ENCODE results near the gene RPS19BP1. TPM values are rescaled to one million over a fixed set of nuclear protein-coding genes. Genes with fewer than 3 reads are reported as not detected.

The RPS19BP1 gene
- total RNA-seq, 4 donors from 2014 or later: 144 to 176 (median 160) TPM

DNA sequence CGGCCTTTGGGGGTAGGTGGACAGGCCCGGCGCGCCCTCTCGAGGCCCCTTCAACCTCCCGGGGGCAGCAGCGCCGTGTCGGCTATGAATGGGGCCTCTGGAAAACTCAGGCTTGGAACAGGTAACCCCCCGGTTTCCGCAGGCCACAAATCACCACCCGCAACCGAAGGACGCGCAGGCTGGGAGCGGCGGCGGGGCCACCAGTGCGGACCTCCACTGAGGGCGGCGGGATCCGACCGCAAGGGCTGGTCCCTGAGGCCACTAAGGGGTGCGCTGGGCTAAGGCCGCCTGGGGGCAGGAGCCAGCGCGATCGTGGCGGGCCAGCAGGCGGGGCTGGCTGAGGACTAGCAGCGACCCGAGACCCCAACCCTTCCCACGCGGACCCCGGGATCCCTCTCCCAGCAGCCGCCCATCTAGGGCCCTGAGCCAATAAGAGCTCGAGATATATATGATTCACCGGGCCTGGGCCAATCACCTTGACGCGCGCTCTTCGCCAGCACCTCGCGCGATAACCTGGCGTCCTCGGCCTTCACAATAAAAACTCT is 12.8 kb downstream of the RPS19BP1 start:
- H3K4me1 ChIP-seq: peaks cover 5 to 57% (median 33%) of the 10 kb centered on the region in 3 donors
- ATAC-seq: peak; percentile 91
- no peaks in the 10 kb centered on the region for H3K27me3 ChIP-seq
- no peaks in the 10 kb centered on the region for H3K9me3 ChIP-seq
- peaks cover 6 to 67% of the 10 kb centered on the region in 2 donors for H3K36me3 ChIP-seq
- H3K4me3 ChIP-seq: peak overlapping the region; percentile 98 to 100
- peak overlapping the region; percentile 98 to 100 (median 100) for H3K27ac ChIP-seq
- WGBS, 2 donors (ENCODE audit: low coverage in 1 of 2): 0% methylated on average over 5 of the region's 47 CpGs; no CpG with 5 or more reads in 1 of the 2 donors
- TF ChIP-seq, protein P1, sequence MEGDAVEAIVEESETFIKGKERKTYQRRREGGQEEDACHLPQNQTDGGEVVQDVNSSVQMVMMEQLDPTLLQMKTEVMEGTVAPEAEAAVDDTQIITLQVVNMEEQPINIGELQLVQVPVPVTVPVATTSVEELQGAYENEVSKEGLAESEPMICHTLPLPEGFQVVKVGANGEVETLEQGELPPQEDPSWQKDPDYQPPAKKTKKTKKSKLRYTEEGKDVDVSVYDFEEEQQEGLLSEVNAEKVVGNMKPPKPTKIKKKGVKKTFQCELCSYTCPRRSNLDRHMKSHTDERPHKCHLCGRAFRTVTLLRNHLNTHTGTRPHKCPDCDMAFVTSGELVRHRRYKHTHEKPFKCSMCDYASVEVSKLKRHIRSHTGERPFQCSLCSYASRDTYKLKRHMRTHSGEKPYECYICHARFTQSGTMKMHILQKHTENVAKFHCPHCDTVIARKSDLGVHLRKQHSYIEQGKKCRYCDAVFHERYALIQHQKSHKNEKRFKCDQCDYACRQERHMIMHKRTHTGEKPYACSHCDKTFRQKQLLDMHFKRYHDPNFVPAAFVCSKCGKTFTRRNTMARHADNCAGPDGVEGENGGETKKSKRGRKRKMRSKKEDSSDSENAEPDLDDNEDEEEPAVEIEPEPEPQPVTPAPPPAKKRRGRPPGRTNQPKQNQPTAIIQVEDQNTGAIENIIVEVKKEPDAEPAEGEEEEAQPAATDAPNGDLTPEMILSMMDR (IDR thresholded peaks at IDR 0.05): peak in 3 of 4 experiments; percentile 39 to 65 (median 43)
- peak; percentile 42 to 59 for TF ChIP-seq POLR2A (IDR thresholded peaks at IDR 0.05)
- TF ChIP-seq POLR2AphosphoS5 (IDR thresholded peaks at IDR 0.05): peak; percentile 29
- TF ChIP-seq EP300 (IDR thresholded peaks at IDR 0.05): no peak

DNA sequence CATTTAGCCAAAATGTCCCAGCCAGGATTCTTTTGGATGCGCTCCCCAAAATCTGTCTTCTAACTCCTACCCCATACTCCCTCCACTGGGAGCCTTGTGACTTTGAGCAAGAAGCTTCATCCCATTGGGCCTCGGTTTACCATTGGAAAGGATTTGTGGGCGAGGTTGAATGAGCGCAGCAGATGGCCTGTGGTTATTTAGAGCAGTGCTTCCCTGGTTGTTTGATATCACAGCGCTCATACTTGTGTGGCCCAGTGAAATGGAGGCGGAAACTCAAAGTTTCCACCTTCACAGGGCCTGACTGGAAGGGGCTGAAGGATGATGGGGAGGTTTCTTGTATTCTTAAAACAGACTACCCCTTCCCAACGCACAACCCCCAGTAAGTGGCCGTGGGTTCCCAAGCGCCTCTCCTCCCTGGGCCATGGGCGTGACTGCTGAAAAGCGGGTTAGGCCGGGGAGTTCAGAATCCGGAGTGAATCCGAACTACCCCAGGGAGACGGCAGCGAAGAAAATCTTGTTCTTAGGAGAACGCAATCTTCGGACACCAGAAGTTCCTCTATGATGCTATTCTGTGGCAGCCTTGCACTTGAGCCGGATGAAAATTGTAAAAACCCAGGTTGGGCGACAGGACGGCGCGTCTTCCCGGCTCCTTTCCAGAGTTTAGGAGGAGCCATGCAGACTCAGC is 13.4 kb downstream of the RPS19BP1 start:
- WGBS, 2 donors (ENCODE audit: low coverage in 1 of 2): 33 to 48% methylated on average over 2 to 5 of the region's 24 CpGs
- no peak for ATAC-seq
- peak overlapping the region; percentile 98 to 100 for H3K4me3 ChIP-seq
- peaks cover 5 to 57% (median 27%) of the 10 kb centered on the region in 3 donors for H3K4me1 ChIP-seq
- H3K27me3 ChIP-seq: no peaks in the 10 kb centered on the region
- peaks cover 6 to 67% of the 10 kb centered on the region in 2 donors for H3K36me3 ChIP-seq
- TF ChIP-seq EP300 (IDR thresholded peaks at IDR 0.05) (no peak), POLR2A (IDR thresholded peaks at IDR 0.05) (no peak), POLR2AphosphoS5 (IDR thresholded peaks at IDR 0.05) (no peak)
- TF ChIP-seq, protein P1 (IDR thresholded peaks at IDR 0.05): no peak
- no peaks in the 10 kb centered on the region for H3K9me3 ChIP-seq
- H3K27ac ChIP-seq: peak overlapping the region; percentile 98 to 100 (median 100)

DNA sequence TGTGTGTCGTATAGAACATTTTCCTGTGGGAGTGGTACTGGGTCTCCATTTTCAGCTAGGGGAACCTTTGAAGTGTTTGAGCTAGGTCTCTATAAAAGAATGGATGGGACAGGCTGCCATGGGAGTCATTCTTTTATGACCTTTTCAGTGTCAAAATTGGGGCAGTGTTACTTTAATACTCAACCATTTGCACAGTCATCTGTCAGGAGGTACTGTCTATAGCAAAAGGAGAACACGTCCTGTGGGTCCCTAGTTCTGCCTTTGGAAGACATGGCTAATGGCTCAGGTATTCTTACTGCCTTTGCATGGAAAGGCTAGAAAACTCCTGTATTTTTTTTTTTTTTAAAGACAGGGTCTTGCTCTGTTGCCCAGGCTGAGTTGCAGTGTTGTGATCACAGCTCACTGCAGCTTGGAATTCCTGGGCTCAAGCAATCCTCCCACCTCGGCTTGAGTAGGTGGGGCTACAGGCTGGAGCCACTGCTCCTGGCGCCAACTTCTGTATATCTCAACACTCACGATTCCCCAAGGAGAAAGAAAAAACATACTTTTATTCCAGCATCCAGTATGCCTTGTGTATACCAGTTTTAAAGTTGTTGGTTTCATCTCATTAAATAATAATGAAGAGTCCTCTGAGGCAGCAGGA is 14.3 kb downstream of the RPS19BP1 start:
- Histone ChIP-seq H3K4me1 (peaks cover 5 to 52% (median 21%) of the 10 kb centered on the region in 3 donors), H3K36me3 (peaks cover 6 to 68% of the 10 kb centered on the region in 2 donors), H3K4me3 (no peak overlapping the region), H3K27me3 (no peaks in the 10 kb centered on the region), H3K27ac (peak overlapping the region in 3 of 4 donors; percentile 98 to 100 (median 100)), H3K9me3 (no peaks in the 10 kb centered on the region)
- no peak for ATAC-seq
- no peak for TF ChIP-seq EP300 (IDR thresholded peaks at IDR 0.05)
- TF ChIP-seq POLR2A (IDR thresholded peaks at IDR 0.05): no peak
- TF ChIP-seq POLR2AphosphoS5 (IDR thresholded peaks at IDR 0.05): no peak
- TF ChIP-seq, protein P1 (IDR thresholded peaks at IDR 0.05): no peak
- WGBS, 2 donors (ENCODE audit: low coverage in 1 of 2): 46 to 50% methylated on average over 2 to 3 of the region's 5 CpGs

DNA sequence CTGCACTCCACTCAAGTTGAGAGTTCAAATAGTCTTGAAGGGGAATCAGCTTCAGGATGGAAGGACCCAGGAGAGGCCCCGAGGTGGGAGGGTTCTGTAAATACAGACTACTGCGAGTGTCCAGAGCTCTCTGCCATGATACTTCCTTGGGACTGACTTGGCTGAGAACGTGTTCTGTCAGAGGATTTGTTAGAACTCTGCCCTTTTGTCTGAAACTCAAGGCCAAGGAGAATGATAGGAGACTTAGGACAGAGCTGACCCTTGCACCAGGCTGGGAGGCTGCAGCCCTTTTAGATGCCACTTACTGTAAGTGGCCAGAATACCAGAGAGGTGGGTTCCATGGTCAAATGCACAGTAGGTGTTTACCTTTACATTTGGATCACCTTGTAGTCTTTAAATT is 15.1 kb downstream of the RPS19BP1 start:
- TF ChIP-seq POLR2A (IDR thresholded peaks at IDR 0.05) (no peak), POLR2AphosphoS5 (IDR thresholded peaks at IDR 0.05) (no peak), EP300 (IDR thresholded peaks at IDR 0.05) (no peak)
- TF ChIP-seq, protein P1 (IDR thresholded peaks at IDR 0.05): no peak
- Histone ChIP-seq H3K36me3 (peaks cover 6 to 68% of the 10 kb centered on the region in 2 donors), H3K4me1 (peaks cover 5 to 45% (median 13%) of the 10 kb centered on the region in 3 donors), H3K27me3 (no peaks in the 10 kb centered on the region), H3K4me3 (no peak overlapping the region), H3K9me3 (no peaks in the 10 kb centered on the region), H3K27ac (no peak overlapping the region)
- no peak for ATAC-seq
- WGBS, 2 donors (ENCODE audit: low coverage in 1 of 2): 45 to 71% methylated on average over 2 to 3 of the region's 3 CpGs

All from gastroesophageal sphincter (tissue), 4 donors.